Measurements from ENCODE around the gene GIGYF1.
A peak's percentile ranks its signal among the peaks of the same experiment; 100 is the strongest.

Gene GIGYF1

GRCh38 chr7:100684534-100685042 lies 9.5 kb downstream of the GIGYF1 start:
- DNase-seq (ENCODE audit: low read depth), result no peak

DNA sequence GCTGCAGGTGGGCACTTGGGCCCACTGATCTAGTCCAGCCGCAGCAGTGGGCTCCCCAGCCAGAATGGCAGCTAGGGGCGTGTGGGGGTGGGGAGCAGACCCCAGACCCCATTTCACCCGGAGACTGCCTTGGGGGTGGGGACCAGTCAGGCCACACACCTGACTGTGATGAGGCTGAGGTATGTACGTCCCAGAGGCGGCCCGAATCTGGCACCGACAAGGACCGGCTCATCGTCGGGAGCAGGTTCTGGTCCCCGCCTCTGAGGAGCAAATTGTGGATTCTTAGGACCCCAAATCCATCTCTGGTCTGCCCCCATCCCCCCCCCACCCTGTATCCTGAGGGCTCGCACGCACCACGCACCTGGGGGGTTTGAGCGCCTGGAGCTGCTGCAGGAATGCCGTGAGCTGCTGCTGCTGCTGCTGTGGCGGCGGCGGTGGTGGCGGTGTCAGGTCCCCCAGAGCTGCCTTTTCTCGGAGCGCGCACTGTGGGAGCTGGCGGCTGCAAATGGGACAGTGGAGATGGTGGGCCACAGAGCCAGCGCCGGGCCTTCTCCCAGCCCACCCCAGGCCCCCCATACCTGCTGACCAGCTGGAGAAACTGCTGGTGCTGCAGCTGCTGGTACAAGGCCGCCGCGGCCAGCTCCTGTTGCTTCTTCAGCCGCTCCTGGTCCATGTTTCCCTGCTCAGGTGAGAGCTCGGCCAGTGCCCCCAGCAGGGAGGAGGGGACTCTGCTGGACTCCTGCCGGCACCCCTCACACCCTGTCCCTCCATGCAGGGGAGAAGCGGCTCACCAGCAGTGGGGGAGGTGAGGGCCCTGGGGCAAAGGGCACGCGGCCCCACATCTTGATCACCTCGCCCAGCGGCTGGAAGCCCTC lies 10.2 kb downstream of the GIGYF1 start:
- no peak for DNase-seq (ENCODE audit: low read depth)

- no peak for DNase-seq (ENCODE audit: low read depth)
Observed at GRCh38 chr7:100682991-100683658, 10.9 kb downstream of the GIGYF1 start.

GRCh38 chr7:100682228-100682741 lies 11.8 kb downstream of the GIGYF1 start:
- DNase-seq (ENCODE audit: low read depth), result no peak

DNA sequence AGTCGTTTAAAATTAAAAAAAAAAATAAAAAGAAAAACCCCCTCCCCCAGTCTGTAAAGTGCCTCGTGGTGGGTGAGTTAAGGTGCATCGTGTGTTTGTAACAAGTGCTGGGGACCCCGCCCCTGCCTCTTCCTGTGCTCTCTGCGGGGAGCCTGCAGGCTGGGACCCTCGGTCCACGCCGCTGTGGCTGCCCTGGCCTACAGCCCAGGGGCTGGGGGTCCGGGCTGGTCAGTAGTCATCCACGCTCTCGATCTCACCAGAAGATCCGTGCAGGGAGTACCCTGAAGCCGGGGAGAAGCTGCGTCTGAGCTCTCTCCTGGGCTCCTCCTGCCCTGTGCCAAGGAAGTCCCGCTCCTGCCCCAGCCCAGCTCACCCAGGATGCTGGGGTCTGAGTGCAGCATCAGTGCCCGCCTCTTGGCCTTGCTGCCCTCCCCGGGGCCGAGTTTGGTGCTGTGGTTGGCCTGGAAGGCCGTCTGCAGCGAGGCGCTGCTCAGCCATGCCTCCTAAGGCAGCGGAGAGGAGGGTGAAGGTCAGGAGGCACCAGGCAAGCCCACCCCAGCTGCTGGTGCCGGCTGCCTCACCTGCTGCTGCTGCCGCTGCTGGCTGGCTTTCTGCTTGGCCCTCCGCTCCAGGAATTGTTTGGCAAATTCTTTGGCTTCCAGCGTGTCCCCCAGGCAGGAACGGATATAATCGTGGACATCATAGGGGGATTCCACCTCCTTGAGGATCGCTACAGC lies 12.4 kb downstream of the GIGYF1 start:
- DNase-seq (ENCODE audit: low read depth), result no peak

- DNase-seq (ENCODE audit: low read depth), result no peak
Observed at GRCh38 chr7:100680576-100681271, 13.3 kb downstream of the GIGYF1 start.

- DNase-seq (ENCODE audit: low read depth), result no peak
Observed at GRCh38 chr7:100679927-100680575, 14.0 kb downstream of the GIGYF1 start.

GRCh38 chr7:100679129-100679926 lies 14.7 kb downstream of the GIGYF1 start:
- no peak for DNase-seq (ENCODE audit: low read depth)

- DNase-seq (ENCODE audit: low read depth), result no peak
Observed at GRCh38 chr7:100678291-100678984, 15.6 kb downstream of the GIGYF1 start.

DNA sequence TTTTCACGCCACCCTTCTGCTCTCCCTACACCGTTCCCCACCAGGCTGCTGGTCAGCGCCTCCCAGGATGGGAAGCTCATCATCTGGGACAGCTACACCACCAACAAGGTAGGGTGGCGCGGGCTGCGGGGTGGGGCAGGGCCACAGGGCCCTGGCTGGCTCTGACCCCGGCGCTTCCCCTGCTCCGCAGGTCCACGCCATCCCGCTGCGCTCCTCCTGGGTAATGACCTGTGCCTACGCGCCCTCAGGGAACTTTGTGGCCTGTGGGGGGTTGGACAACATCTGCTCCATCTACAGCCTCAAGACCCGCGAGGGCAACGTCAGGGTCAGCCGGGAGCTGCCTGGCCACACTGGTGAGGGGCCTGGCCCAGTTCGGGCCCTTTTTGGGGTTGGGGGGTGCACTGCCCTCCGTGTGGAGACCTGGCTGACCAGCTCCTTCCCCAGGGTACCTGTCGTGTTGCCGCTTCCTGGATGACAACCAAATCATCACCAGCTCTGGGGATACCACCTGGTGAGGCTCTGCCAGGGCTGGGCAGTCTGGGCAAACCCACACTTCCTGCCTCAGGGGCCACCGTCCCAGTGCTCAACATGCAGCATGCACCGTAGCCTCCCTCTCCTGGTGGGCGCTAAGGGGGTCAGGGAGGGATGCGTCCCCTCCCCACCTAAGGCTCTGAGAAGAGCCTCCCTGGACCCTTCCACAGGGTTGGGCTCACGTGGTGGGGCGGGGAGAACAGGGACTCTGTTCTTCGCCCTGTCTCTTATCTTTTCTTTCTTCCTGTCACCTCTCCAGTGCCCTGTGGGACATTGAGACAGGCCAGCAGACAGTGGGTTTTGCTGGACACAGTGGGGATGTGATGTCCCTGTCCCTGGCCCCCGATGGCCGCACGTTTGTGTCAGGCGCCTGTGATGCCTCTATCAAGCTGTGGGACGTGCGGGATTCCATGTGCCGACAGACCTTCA lies 16.5 kb downstream of the GIGYF1 start:
- no peak for DNase-seq (ENCODE audit: low read depth)

DNA sequence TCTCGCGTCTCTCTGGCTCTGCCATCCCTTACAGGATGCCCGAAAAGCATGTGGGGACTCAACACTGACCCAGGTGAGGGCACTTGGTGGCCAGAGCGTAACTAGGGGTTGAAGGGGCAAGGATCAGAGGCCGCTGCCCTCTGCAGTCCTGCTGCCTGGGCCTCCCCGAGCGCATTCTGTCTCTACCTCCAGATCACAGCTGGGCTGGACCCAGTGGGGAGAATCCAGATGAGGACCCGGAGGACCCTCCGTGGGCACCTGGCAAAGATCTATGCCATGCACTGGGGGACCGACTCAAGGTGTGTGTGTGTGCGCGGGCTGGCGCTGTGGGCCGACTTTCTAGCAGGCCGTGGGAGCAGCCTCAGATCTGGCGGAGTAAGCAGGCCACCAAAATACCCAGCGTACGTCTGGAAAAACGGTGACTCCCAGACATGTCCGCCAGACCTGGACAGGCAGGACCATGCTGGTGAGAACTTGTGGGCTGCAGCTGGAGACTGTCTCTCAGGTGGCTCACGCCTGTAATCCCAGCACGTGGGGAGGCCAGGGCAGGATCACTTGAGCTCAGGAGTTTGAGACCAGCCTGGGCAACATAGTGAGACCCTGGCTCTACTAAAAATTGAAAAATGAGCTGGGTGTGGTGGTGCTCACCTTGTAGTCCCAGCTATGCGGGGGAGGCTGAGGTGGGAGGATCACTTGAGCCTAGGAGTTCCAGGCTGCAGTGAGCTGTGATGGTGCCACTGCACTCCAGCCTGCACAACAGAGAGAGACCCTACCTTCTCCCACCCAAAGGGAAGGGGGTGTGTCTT lies 17.3 kb downstream of the GIGYF1 start:
- DNase-seq (ENCODE audit: low read depth), result no peak

GRCh38 chr7:100675581-100676350 lies 18.3 kb downstream of the GIGYF1 start:
- DNase-seq (ENCODE audit: low read depth), result peak; percentile 70

GRCh38 chr7:100675105-100675451 lies 19.0 kb downstream of the GIGYF1 start:
- no peak for DNase-seq (ENCODE audit: low read depth)

DNA sequence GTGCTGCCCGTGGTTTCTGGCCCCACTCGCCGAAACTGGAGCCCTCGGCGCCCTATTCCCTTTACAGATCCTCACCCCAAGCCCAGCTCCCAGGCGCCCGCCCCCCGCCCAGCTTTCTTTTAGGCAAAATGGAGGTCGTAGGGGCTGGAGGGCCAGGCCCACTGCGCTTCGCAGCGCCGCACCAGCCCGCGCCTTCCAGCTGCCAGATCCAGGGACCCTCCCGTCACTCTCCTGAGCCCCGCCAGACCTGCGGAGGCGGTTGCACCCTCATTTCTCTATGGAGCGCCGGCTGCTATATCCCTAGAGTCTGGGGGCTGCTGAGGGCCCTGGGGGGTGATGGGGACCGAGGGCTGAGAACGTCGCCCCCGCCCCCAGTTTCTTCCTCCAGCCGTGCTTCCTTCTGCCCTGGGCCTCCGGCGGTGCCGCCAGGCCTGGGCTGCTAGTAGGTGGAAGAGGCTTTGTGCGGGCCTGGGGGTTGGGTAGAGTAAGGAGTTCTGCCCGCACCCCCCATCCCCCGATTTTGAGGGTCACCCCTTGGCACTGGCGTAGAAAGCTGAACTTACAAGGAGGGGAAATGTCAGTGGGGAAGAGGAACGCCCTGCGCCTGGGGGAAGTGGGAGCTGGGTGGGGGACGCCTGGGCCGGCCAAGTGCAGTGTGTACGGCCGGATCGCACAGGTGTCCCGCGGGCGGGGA lies 19.5 kb downstream of the GIGYF1 start:
- no peak for DNase-seq (ENCODE audit: low read depth)

DNA sequence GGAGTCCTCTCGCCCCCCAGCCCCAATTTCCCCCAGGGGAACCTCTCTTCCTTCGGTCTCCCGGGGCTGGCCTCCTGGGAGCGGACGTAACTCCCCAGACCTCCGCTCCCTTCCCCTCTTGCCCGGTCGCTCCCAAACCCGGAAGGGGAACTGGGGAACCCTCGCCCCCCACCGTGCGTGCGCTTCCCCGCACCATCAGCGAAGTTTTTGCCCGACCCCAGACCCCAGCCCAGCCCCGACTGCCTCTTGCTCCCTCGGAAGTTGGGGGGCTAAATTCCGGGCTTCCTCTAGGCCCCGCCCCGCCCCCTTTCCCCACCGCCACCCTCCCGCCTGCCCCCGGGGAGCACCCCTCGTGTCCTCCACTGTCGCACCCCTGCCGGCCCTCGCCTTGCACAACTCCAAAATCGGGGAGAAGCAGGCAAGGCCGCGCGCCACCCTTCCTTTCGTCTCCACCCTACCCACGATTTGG lies 20.1 kb downstream of the GIGYF1 start:
- peak; percentile 31 for DNase-seq (ENCODE audit: low read depth)

- DNase-seq (ENCODE audit: low read depth), result peak; percentile 99
Observed at GRCh38 chr7:100673302-100673941, 20.6 kb downstream of the GIGYF1 start, which contains the start of gene GNB2. Gene GNB2, plus strand, starts transcription at chr7:100673740. Its CDS starts 2,526 bp downstream, at chr7:100676266.
